Spleen (tissue), 7 donors: ENCODE measurements around the gene HMGCLL1.

Source experiments
- CTCF ChIP-seq, 11 experiments: fragments of 200-600 bp in 7 of 11; fragments of 450-650 bp in 4 of 11; sonication (generic) in 4 of 11; IDR thresholded peaks in 8 of 11; conservative IDR thresholded peaks in 3 of 11; 1 replicate in 7 of 11; 2 replicates in 4 of 11; pipeline versions ENCODE4 v1.4.0 to v1.8.0; 2016 to 2021; ENCODE audit warnings: antibody characterized with exemption in 11 of 11, inconsistent platforms in 4 of 11, mild to moderate bottlenecking in 1 of 11
- POLR2A ChIP-seq, 3 donors: fragments of 450-650 bp; IDR thresholded peaks; one replicate each; pipeline ENCODE4 v1.5.1; 2017; ENCODE audit warnings: antibody characterized with exemption in 3 of 3, mild to moderate bottlenecking in 1 of 3
- POLR2AphosphoS5 ChIP-seq, 3 donors: sonication (generic); formaldehyde crosslinking; IDR thresholded peaks; one replicate each; pipeline ENCODE4 v1.5.1; 2017; ENCODE audit warnings: antibody characterized with exemption in 3 of 3
- donor health status: DM: no; HTN: no; CAD: no; lungs with moderate emphysema.
- donor health status: DM: no; HTN: no; CAD: no.
- donor health status: DM: no; HTN: no; CAD: no.

GRCh38 chr6:55399351-55399750 lies 179.6 kb downstream of the HMGCLL1 start:
- TF ChIP-seq CTCF (IDR thresholded peaks at IDR 0.05 in 8 of 11, conservative IDR thresholded peaks at IDR 0.05 in 3 of 11) (no peak), POLR2AphosphoS5 (IDR thresholded peaks at IDR 0.05) (no peak), POLR2A (IDR thresholded peaks at IDR 0.05) (no peak)
